Coronary artery (tissue), 2 donors: ENCODE results near the gene ADISSP.
A peak's percentile ranks its signal among the peaks of the same experiment; 100 is the strongest.

Source experiments
- DNase-seq: peaks from one replicate; pipeline ENCODE4 v3.0.0-alpha.2; 2017; ENCODE audit warnings: low spot score
- H3K27ac ChIP-seq, 2 donors: fragments of 200-600 bp; sonication (generic); one replicate each; pipeline ENCODE4 v1.5.1; 2016 to 2019
- H3K4me3 ChIP-seq: fragments of 200-600 bp; sonication (generic); 2 replicates; pipeline ENCODE4 v1.5.1; 2016; ENCODE audit warnings: mild to moderate bottlenecking, moderate library complexity
- TF ChIP-seq, protein P1 (sequence below): fragments of 200-600 bp; sonication (generic); IDR thresholded peaks from one replicate; pipeline ENCODE4 v1.5.1; 2019; ENCODE audit warnings: antibody characterized with exemption

ADISSP gene

DNA sequence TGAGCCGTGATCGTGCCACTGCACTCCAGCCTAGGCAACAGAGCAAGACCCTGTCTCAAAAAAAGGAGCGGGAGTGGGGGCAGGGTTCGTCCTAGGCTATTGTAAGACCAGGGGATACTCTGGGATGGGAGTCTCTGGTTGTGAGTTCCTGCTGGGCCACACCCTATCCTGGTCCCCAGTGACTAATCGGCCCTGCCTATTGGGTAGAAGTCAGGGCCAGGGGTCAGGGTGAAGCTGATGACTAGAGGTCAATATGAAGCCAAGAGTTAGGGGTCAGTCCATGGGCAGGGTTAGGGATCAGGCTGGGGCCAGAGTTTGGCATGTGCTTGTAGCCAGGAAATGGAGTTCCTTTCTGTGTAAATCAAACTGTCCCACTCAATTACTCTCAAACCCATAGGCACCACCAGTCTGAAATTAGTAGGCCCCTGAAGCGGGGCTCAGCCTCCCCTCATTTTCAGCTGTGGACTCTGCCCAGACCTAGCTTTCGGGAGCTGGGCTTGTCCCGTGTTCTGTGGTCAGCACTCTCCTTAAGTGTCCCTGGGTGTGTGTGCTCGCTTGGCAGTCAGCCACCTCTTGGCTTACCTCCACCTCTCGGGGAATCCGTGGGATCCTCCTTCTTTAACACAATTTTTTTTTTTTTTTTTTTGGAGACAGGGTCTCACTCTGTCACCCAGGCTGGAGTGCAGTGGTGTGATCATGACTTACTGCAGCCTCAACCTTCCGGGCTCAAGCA lies 33.3 kb downstream of the ADISSP start:
- no peak for DNase-seq
- peak overlapping the region in 1 of 2 donors; percentile 69 for H3K27ac ChIP-seq
- H3K4me3 ChIP-seq, result peak overlapping the region; percentile 68
- TF ChIP-seq, protein P1, sequence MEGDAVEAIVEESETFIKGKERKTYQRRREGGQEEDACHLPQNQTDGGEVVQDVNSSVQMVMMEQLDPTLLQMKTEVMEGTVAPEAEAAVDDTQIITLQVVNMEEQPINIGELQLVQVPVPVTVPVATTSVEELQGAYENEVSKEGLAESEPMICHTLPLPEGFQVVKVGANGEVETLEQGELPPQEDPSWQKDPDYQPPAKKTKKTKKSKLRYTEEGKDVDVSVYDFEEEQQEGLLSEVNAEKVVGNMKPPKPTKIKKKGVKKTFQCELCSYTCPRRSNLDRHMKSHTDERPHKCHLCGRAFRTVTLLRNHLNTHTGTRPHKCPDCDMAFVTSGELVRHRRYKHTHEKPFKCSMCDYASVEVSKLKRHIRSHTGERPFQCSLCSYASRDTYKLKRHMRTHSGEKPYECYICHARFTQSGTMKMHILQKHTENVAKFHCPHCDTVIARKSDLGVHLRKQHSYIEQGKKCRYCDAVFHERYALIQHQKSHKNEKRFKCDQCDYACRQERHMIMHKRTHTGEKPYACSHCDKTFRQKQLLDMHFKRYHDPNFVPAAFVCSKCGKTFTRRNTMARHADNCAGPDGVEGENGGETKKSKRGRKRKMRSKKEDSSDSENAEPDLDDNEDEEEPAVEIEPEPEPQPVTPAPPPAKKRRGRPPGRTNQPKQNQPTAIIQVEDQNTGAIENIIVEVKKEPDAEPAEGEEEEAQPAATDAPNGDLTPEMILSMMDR, result no peak

DNA sequence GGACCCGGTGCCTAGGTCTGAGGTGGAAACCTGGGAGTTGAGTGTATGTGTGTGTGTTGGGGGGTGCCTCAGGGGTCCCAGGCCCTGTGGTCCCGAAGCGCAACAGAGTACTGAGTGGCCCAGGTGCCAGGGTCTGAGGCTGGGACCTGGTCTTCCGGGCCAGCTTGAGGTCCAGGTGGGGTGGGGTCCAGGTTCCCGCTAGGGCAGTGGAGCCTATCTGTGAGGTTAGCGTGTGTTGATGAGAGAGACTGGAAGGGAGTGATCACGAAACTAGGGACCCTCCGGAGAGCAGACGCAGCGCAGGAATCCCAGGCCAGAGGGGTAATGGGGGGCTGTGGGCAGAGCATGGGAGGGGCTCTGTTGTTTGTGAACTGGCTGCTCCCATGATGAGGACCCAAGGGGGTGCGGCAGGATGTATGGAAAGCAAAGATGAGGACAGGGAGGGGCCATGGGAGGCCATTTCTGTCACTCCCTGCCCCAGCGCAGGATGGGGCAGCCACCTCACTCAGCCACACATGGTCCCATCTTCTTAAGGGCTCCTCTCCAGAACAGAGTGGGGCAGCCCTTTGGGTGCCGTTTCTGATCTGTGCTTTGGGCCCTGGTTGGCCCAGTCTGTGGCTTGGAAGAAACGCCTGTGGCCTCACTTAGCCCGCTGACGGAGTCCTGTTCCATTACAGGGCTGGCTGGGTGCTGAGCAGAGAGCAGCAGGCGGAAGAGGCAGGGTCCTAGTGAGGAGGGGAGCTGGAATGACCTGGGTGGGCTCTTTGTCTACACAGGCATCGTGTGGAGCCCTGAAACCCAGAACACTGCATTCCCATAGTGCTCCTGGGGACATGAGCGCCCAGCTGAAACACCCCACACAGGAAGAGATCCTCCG lies 34.2 kb downstream of the ADISSP start:
- peak overlapping the region; percentile 68 for H3K4me3 ChIP-seq
- TF ChIP-seq, protein P1, result no peak
- DNase-seq, result no peak
- H3K27ac ChIP-seq, result peak overlapping the region in 1 of 2 donors; percentile 69

DNA sequence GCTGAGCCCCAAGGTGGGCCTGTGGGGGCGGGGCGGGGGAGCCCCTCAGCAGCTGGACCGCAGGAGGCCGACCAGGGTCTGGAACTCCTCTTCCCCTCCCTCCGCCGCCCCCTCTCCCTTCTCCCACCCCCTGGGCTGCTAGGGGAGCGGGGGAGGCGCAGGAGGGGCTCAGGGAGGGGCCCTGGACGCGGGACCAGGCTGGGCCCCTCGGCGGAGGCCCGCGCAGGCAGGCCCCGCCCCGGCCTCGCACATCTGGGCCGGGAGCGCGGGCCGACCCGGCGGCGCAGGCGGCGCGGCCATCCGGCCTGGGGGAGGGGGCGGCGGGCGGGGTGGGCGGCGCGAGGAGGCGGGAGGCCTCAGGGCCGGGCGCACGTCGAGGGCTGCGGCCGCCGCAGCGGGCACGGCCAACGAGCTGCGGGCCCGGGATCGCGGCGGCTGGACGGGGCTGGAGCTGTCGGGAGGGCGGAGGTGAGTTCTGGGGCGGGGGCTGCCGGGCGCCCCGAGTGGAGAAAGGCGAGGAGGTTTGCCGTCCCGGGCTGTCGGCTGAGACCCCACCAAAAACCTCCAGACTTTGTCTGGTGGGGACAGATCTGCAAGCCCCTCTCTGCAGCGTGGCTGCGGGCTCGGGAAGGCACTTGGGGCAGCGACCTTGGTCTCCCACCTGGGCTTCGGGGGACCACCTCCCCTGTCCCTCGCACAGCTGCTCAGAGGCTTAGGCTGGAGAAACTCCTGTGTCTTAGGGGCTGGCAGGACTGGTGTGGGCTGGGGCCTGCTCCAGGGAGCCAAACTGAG lies 35.0 kb downstream of the ADISSP start, which contains the start of gene HSPA12B:
HSPA12B (plus strand) TSS at position 359 of the 792 bp plus-strand sequence. CDS start 5,990 bp downstream, outside the sequence.
- TF ChIP-seq, protein P1, result no peak
- no peak for DNase-seq
- Histone ChIP-seq H3K4me3 (peak within 1 kb of the TSS; percentile 68), H3K27ac (peak within 1 kb of the TSS in 1 of 2 donors; percentile 69)

DNA sequence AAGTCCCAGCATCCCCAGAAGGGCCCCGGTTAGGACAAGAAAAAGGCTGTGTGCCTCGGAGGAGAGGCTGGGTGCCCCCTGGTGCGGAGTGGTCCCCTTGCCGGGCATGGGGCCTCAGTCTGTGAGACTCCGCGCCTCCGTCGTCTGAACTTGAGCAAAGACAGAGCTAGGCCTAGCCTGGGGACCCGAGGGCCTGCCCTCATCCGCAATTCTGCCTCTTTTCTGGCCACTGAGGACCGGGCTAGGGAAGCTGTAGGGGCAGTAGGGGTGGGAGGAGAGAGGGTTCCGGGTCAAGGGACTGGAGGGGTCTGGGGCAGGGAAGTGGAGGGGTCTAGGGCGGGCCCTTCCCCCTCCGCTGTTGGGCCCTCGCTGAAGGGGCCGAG lies 35.6 kb downstream of the ADISSP start:
- DNase-seq, result no peak
- Histone ChIP-seq H3K27ac (peak overlapping the region in 1 of 2 donors; percentile 69), H3K4me3 (peak overlapping the region; percentile 68)
- TF ChIP-seq, protein P1, result no peak

DNA sequence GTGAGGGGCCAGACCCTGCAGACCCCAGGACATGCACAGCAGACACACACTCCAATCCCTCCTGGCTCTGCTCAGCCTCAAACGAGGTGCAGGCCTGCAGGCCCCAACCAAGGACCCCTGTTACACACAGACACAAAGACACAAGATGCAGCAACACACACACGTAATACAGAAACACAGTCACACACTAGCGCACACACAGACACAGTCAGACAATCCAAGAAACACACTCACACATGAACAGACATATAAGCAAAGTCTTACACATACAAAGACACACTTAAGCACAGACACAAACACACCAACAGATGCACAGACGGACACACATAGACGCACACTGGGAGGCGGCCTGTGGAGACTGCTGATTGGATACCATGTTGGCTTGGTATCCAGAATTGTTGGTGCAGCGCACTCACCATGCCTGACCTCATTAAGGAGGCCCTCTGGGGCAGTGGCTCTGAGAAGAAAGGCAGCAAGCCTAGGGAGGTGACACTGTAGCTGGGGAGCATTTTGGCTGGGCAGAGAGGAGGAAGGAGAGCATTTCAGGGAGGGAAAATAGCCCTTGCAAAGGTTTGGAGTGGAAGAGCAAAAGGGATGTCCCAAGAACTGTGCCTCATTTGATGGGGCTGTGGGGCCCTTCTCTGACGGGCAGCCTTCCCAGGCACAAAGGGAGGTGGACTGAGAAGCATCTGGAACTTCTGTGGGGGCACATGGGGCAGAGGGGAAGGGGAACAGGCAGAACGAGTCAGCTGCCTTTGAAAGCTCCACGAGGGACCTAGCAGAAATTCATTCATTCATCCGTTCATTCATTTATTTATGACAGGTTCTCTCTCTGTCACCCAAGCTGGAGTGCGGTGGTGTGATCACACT lies 36.5 kb downstream of the ADISSP start:
- Histone ChIP-seq H3K27ac (peak overlapping the region in 1 of 2 donors; percentile 22), H3K4me3 (no peak overlapping the region)
- DNase-seq, result no peak
- TF ChIP-seq, protein P1, result no peak
